Right lobe of liver (tissue), 4 donors: ENCODE measurements around the gene CCDC148.

ENCODE experiments used
- POLR2A ChIP-seq: fragments of 450-650 bp; IDR thresholded peaks from one replicate; pipeline ENCODE4 v1.6.1; 2017; ENCODE audit warnings: antibody characterized with exemption, mild to moderate bottlenecking
- TF ChIP-seq, protein P1 (sequence below), 4 donors: fragments of 200-600 bp in 3 of 4; fragments of 450-650 bp in 1 of 4; IDR thresholded peaks; one replicate each; pipeline versions ENCODE4 v1.5.1 to v1.8.0; 2016 to 2022; ENCODE audit warnings: antibody characterized with exemption in 4 of 4, mild to moderate bottlenecking in 2 of 4
- donor health status: DM: no; HTN: no; CAD: no.
- donor health status: DM: no; HTN: no; CAD: no.
- donor health status: DM: no; HTN: yes; CAD: no.

GRCh38 chr2:158381978-158382377, 74.6 kb downstream of the CCDC148 start:
- no peak for TF ChIP-seq POLR2A
- TF ChIP-seq, protein P1, sequence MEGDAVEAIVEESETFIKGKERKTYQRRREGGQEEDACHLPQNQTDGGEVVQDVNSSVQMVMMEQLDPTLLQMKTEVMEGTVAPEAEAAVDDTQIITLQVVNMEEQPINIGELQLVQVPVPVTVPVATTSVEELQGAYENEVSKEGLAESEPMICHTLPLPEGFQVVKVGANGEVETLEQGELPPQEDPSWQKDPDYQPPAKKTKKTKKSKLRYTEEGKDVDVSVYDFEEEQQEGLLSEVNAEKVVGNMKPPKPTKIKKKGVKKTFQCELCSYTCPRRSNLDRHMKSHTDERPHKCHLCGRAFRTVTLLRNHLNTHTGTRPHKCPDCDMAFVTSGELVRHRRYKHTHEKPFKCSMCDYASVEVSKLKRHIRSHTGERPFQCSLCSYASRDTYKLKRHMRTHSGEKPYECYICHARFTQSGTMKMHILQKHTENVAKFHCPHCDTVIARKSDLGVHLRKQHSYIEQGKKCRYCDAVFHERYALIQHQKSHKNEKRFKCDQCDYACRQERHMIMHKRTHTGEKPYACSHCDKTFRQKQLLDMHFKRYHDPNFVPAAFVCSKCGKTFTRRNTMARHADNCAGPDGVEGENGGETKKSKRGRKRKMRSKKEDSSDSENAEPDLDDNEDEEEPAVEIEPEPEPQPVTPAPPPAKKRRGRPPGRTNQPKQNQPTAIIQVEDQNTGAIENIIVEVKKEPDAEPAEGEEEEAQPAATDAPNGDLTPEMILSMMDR (IDR thresholded peaks at IDR 0.05) = no peak
